T-cell (primary cell): ENCODE data around the gene LUC7L. TPM values are rescaled to one million over a fixed set of nuclear protein-coding genes. Genes with fewer than 3 reads are reported as not detected.

Source experiments
- ATAC-seq, 4 experiments: fragments of 200-7000 bp in 3 of 4; fragments of 150-1000 bp in 1 of 4; cut with Tn5 transposase; replicated peaks in 1 of 4; 1 replicate in 3 of 4; 2 replicates in 1 of 4; pipeline ENCODE4 v1.10.0; 2021; ENCODE audit warnings: moderate library complexity in 3 of 4, mild to moderate bottlenecking in 2 of 4, moderate number of reproducible peaks in 1 of 4
- CTCF ChIA-PET, 2 donors: fragments of 300-600 bp; sonication (Branson Sonifier 250); formaldehyde crosslinking; loops; one replicate each; lab custom pipeline; 2022; ENCODE audit warnings: antibody characterized with exemption in 2 of 2; lab: Charles Lee
- POLR2A ChIA-PET, 2 donors: fragments of 300-600 bp; sonication (Branson Sonifier 250); formaldehyde crosslinking; loops; one replicate each; lab custom pipeline; 2022; ENCODE audit warnings: antibody characterized with exemption in 2 of 2; lab: Charles Lee
- DNase-seq, 35 experiments: peaks; one replicate each; pipeline versions ENCODE4 v3.0.0 to v3.0.0-alpha.2; 2013 to 2023
- H3K27ac ChIP-seq: one replicate; pipeline ENCODE4 v1.5.1; 2013; ENCODE audit warnings: low read length
- H3K27me3 ChIP-seq, 2 experiments: replicated peaks in 1 of 2; 1 replicate in 1 of 2; 2 replicates in 1 of 2; pipeline versions ENCODE4 v1.6.1 to v1.7.0; 2013; ENCODE audit warnings: low read length in 1 of 2, mixed read lengths in 1 of 2; ENCODE audit not compliant: control insufficient read depth in 2 of 2, insufficient read depth in 2 of 2; ENCODE audit errors: extremely low read depth in 1 of 2
- H3K36me3 ChIP-seq, 2 donors: 1 replicate in 1 of 2; 2 replicates in 1 of 2; pipeline versions ENCODE4 v1.6.1 to v1.7.0; 2013; ENCODE audit warnings: low read length in 1 of 2; ENCODE audit not compliant: control insufficient read depth in 2 of 2, insufficient read depth in 1 of 2; ENCODE audit errors: extremely low read depth in 1 of 2
- H3K4me1 ChIP-seq, 2 experiments: 1 replicate in 1 of 2; 2 replicates in 1 of 2; pipeline versions ENCODE4 v1.6.1 to v1.7.0; 2013; ENCODE audit warnings: low read length in 2 of 2, mixed read lengths in 1 of 2; ENCODE audit not compliant: insufficient read depth in 2 of 2, control insufficient read depth in 1 of 2; ENCODE audit errors: extremely low read depth in 1 of 2
- H3K4me3 ChIP-seq, 2 donors: 1 replicate in 1 of 2; 2 replicates in 1 of 2; pipeline versions ENCODE4 v1.5.1 to v1.7.0; 2013; ENCODE audit warnings: mild to moderate bottlenecking in 2 of 2, low read length in 1 of 2, moderate library complexity in 1 of 2; ENCODE audit not compliant: control insufficient read depth in 1 of 2; ENCODE audit errors: extremely low read depth in 1 of 2
- H3K9me3 ChIP-seq: 2 replicates; pipeline ENCODE4 v1.7.0; 2013
- H3K27ac Mint-ChIP-seq, 2 donors: one replicate each; pipeline ENCODE4 v1.8.0; 2020 to 2021; ENCODE audit warnings: mild to moderate bottlenecking in 2 of 2, mixed read lengths in 2 of 2
- H3K27me3 Mint-ChIP-seq, 2 donors: one replicate each; pipeline ENCODE4 v1.8.0; 2021 to 2022; ENCODE audit warnings: mixed read lengths in 2 of 2
- H3K36me3 Mint-ChIP-seq: one replicate; pipeline ENCODE4 v1.8.0; 2021; ENCODE audit warnings: mixed read lengths
- H3K4me1 Mint-ChIP-seq, 3 donors: one replicate each; pipeline ENCODE4 v1.8.0; 2020 to 2022; ENCODE audit warnings: mixed read lengths in 3 of 3, mild to moderate bottlenecking in 1 of 3
- H3K4me3 Mint-ChIP-seq, 3 donors: one replicate each; pipeline ENCODE4 v1.8.0; 2020 to 2022; ENCODE audit warnings: mild to moderate bottlenecking in 3 of 3, mixed read lengths in 3 of 3, moderate library complexity in 3 of 3
- H3K9me3 Mint-ChIP-seq, 3 donors: one replicate each; pipeline ENCODE4 v1.8.0; 2020 to 2022; ENCODE audit warnings: mixed read lengths in 3 of 3
- WGBS: methylation state at CpG from one replicate; pipeline ENCODE4 v1.1.5; 2013; ENCODE audit warnings: missing lambda C conversion rate; ENCODE audit not compliant: insufficient coverage; 5-methylcytosine and 5-hydroxymethylcytosine counted together
- total RNA-seq, 35 experiments: library from RNA in 6 of 35; stranded (reverse) in 6 of 35; fragments of 120-200 nt in 1 of 35; gene quantifications; one replicate each; pipeline versions ENCODE4 v1.2.1 to v1.2.4 and lab custom pipeline; 2013 to 2026

Gene LUC7L
- total RNA-seq, 5 donors from 2014 or later (not counting 1 experiment from before 2014, with no cell fraction given), result 134 to 170 (median 158) TPM

GRCh38 chr16:188674-189073, 40.6 kb downstream of the LUC7L start:
- Histone ChIP-seq H3K4me3 (no peak overlapping the region), H3K9me3 (no peaks in the 10 kb centered on the region), H3K4me1 (peaks cover 0 to 2% of the 10 kb centered on the region in 2 experiments), H3K27me3 (no peaks in the 10 kb centered on the region), H3K27ac (no peak overlapping the region), H3K36me3 (peaks cover 7 to 60% of the 10 kb centered on the region in 2 donors)
- peak overlapping the region in 1 of 2 donors; percentile 75 for H3K27ac Mint-ChIP-seq
- ATAC-seq (peak; percentile 74 to 89 (median 82)), DNase-seq (peak in 21 of 35 experiments; percentile 9 to 50 (median 26))
- H3K9me3 Mint-ChIP-seq, result no peaks in the 10 kb centered on the region
- H3K36me3 Mint-ChIP-seq, result peaks cover 39% of the 10 kb centered on the region
- 38% methylated on average over 6 of the region's 8 CpGs for WGBS
- H3K4me3 Mint-ChIP-seq, result no peak overlapping the region
- POLR2A ChIA-PET, result no interaction called here
- no peaks in the 10 kb centered on the region for H3K27me3 Mint-ChIP-seq
- CTCF ChIA-PET, result interaction anchor here in 1 of 2 donors (0.5 to 1.1 kb wide), 3 partner anchors 8 to 776 kb away, joined by 3 to 7 read pairs (median 4); no protein-coding TSS in a partner anchor
- peaks cover 0 to 8% (median 4%) of the 10 kb centered on the region in 3 donors for H3K4me1 Mint-ChIP-seq

- H3K9me3 Mint-ChIP-seq, result no peaks in the 10 kb centered on the region
- H3K27ac ChIP-seq, result no peak overlapping the region
- H3K27me3 ChIP-seq, result no peaks in the 10 kb centered on the region
- POLR2A ChIA-PET, result no interaction called here
- H3K9me3 ChIP-seq, result no peaks in the 10 kb centered on the region
- no peak overlapping the region for H3K4me3 Mint-ChIP-seq
- no peak for ATAC-seq
- H3K4me3 ChIP-seq, result no peak overlapping the region
- CTCF ChIA-PET, result interaction anchor here in 1 of 2 donors (0.5 kb wide), 1 partner anchor 81 kb away, joined by 7 read pairs; no protein-coding TSS in a partner anchor
- no peaks in the 10 kb centered on the region for H3K27me3 Mint-ChIP-seq
- H3K27ac Mint-ChIP-seq, result no peak overlapping the region
- H3K36me3 Mint-ChIP-seq, result peaks cover 34% of the 10 kb centered on the region
- 98% methylated on average over 6 of the region's 8 CpGs for WGBS
- DNase-seq, result no peak
- peaks cover 0 to 2% of the 10 kb centered on the region in 2 experiments for H3K4me1 ChIP-seq
- peaks cover 7 to 48% of the 10 kb centered on the region in 2 donors for H3K36me3 ChIP-seq
- H3K4me1 Mint-ChIP-seq, result peaks cover 0 to 8% (median 4%) of the 10 kb centered on the region in 3 donors
Measured at GRCh38 chr16:187330-187729, 41.9 kb downstream of the LUC7L start.

DNA sequence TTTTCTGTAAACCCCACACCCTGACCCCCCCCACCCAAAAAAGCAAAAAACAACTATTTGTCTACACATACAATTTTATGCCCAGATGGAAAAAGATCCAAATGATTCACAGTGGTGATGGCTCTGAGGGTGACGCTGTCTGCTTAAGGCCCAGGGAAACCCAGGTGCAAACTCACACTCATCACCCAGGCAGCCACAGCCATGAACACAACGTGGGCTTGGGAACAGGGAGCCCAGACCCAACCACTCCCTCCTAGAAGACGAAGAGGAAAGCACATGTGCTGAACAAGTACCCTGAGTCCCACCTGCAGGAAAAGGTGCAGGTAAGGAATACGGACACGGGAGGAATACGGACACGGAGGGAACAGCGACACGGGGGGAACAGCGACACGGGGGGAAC, 43.6 kb downstream of the LUC7L start:
- H3K27ac Mint-ChIP-seq, result no peak overlapping the region
- no peak overlapping the region for H3K4me3 Mint-ChIP-seq
- ATAC-seq (no peak), DNase-seq (no peak)
- Histone ChIP-seq H3K27ac (no peak overlapping the region), H3K9me3 (no peaks in the 10 kb centered on the region), H3K27me3 (peaks cover 0 to 4% of the 10 kb centered on the region in 2 experiments), H3K4me3 (no peak overlapping the region), H3K36me3 (peaks cover 7 to 32% of the 10 kb centered on the region in 2 donors), H3K4me1 (peaks cover 0 to 14% of the 10 kb centered on the region in 2 experiments)
- ChIA-PET POLR2A (no interaction called here), CTCF (no interaction called here)
- H3K27me3 Mint-ChIP-seq, result no peaks in the 10 kb centered on the region
- H3K4me1 Mint-ChIP-seq, result peaks cover 3 to 9% (median 4%) of the 10 kb centered on the region in 3 donors
- peaks cover 23% of the 10 kb centered on the region for H3K36me3 Mint-ChIP-seq
- 100% methylated on average over 1 of the region's 11 CpGs for WGBS
- H3K9me3 Mint-ChIP-seq, result no peaks in the 10 kb centered on the region

DNA sequence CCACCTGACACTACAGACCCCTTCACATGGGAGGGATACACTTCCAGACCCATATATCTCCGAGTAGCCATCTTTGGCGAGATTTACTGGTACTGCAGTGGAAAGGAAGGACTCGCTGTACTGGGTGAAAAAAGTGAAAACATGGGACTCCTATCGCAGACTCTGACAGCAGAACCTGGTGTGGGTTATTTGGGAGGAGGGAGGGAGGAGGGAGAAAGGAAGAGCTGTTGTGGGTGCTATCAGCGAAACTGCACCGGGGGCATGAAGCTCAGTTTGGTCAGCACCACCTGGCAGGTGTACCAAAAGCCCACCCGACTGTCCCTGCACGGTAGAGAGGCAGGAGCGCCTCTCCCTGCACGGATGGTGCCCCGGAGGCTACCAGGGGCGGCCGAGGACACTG, 44.0 kb downstream of the LUC7L start:
- no peak overlapping the region for H3K4me3 ChIP-seq
- H3K27ac ChIP-seq, result no peak overlapping the region
- H3K9me3 ChIP-seq, result no peaks in the 10 kb centered on the region
- Mint-ChIP-seq H3K4me3 (no peak overlapping the region), H3K27ac (no peak overlapping the region), H3K4me1 (peaks cover 3 to 9% (median 4%) of the 10 kb centered on the region in 3 donors), H3K9me3 (no peaks in the 10 kb centered on the region), H3K36me3 (peaks cover 19% of the 10 kb centered on the region), H3K27me3 (no peaks in the 10 kb centered on the region)
- H3K4me1 ChIP-seq, result peaks cover 0 to 18% of the 10 kb centered on the region in 2 experiments
- no peak for ATAC-seq
- DNase-seq, result no peak
- CTCF ChIA-PET, result no interaction called here
- H3K36me3 ChIP-seq, result peaks cover 5 to 28% of the 10 kb centered on the region in 2 donors
- peaks cover 0 to 8% of the 10 kb centered on the region in 2 experiments for H3K27me3 ChIP-seq
- POLR2A ChIA-PET, result no interaction called here
- WGBS, result 97% methylated on average over 12 of the region's 13 CpGs

DNA sequence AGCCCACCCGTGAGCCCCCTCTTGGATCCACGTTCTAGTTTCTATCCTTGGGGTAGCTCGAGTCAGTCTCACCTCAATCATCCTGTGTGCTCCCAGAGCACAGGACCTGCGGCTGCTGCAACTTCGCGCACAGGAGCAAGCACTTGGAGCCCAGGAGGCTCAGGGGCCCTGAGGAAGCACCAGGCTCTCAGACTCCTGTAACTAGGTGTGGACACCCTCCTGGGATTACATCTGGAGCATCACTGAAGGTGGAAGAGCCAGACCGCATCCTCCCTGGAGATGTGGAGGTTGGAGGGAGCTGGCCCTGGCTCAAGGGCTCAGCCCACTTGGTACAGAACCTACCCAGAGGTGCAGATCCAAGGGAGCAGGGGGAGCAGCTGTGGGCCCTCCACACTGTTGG, 46.2 kb downstream of the LUC7L start:
- Histone ChIP-seq H3K4me3 (no peak overlapping the region), H3K36me3 (peaks cover 2 to 8% of the 10 kb centered on the region in 2 donors), H3K27me3 (peaks cover 6 to 29% of the 10 kb centered on the region in 2 experiments), H3K4me1 (peaks cover 0 to 21% of the 10 kb centered on the region in 2 experiments), H3K9me3 (no peaks in the 10 kb centered on the region), H3K27ac (no peak overlapping the region)
- Mint-ChIP-seq H3K27ac (no peak overlapping the region), H3K4me3 (no peak overlapping the region), H3K27me3 (peaks cover 0 to 16% of the 10 kb centered on the region in 2 donors), H3K9me3 (no peaks in the 10 kb centered on the region), H3K4me1 (peaks cover 0 to 7% (median 6%) of the 10 kb centered on the region in 3 donors), H3K36me3 (peaks cover 3% of the 10 kb centered on the region)
- DNase-seq (no peak), ATAC-seq (no peak)
- CTCF ChIA-PET, result interaction anchor here (0.6 to 2.2 kb wide), 3 partner anchors 24 to 465 kb away, joined by 3 to 6 read pairs (median 6); no protein-coding TSS in a partner anchor
- 89% methylated on average over 6 of the region's 7 CpGs for WGBS
- POLR2A ChIA-PET, result no interaction called here

- no peak overlapping the region for H3K27ac ChIP-seq
- H3K36me3 ChIP-seq, result no peaks in the 10 kb centered on the region
- H3K4me1 ChIP-seq, result peaks cover 0 to 23% of the 10 kb centered on the region in 2 experiments
- DNase-seq (peak in 2 of 35 experiments; percentile 78 to 86), ATAC-seq (no peak)
- no peak overlapping the region for H3K4me3 ChIP-seq
- peaks cover 7 to 41% of the 10 kb centered on the region in 2 experiments for H3K27me3 ChIP-seq
- 11% methylated on average over 20 of the region's 22 CpGs for WGBS
- Mint-ChIP-seq H3K36me3 (no peaks in the 10 kb centered on the region), H3K9me3 (no peaks in the 10 kb centered on the region), H3K4me1 (peaks cover 0 to 15% (median 6%) of the 10 kb centered on the region in 3 donors), H3K27ac (no peak overlapping the region), H3K27me3 (peaks cover 5 to 25% of the 10 kb centered on the region in 2 donors), H3K4me3 (no peak overlapping the region)
- ChIA-PET POLR2A (no interaction called here), CTCF (interaction anchor here (0.6 to 2.2 kb wide), 8 partner anchors 17 to 171 kb away, joined by 3 to 9 read pairs (median 4); no protein-coding TSS in a partner anchor)
- no peaks in the 10 kb centered on the region for H3K9me3 ChIP-seq
Measured at GRCh38 chr16:181565-182021, 47.7 kb downstream of the LUC7L start.
